Astrocyte of the cerebellum (primary cell): Measurements from ENCODE around the gene ZSWIM6.

Experiments
- DNase-seq: peaks from one replicate; pipeline ENCODE4 v3.0.0-alpha.2; 2011; ENCODE audit warnings: low read depth
- H3K4me3 ChIP-seq: 2 replicates; pipeline ENCODE4 v1.5.1; 2011; ENCODE audit warnings: mild to moderate bottlenecking, low read depth, low read length, moderate library complexity
- in situ Hi-C: cut with HindIII; loops from 2 replicates; pipeline ENCODE4 v1.10.0; 2017; ENCODE audit warnings: low sequenced_read_pairs
- TF ChIP-seq, protein P1 (sequence below): IDR thresholded peaks from 2 replicates; pipeline ENCODE4 v1.5.1; 2012; ENCODE audit warnings: low read length, low read depth, moderate library complexity, mild to moderate bottlenecking; ENCODE audit errors: missing control alignments

ZSWIM6 gene

DNA sequence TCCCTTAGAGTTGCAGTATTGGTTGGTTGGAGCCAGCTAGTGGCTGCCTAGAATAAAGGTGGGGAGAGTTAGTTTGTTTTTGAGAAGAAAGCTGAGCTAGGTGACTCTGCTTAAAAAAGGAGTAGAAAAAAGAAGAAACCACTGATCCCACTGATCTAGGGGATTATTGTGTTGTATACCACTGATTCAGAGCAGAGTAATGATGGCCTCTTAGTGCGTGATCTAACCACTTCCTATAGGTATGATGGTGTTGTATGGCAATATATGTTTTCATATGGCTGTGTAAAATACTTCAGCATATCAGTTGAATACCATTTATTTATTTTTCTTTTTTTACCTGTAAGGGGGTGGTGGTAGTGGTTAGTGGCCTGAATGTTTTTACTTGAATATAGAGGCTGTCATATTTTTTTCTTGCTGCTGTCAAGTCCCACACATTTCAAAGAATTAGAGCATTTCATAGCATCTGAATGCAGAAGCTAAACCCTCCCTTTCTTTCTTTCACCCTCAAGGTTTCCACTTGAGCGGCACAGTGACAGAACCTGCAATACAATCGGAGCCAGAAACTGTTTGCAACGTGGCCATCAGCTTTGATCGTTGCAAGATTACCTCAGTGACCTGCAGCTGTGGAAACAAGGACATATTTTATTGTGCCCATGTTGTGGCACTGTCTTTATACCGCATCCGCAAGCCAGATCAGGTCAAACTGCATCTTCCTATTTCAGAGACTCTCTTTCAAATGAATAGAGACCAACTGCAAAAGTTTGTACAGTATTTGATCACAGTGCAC is 140.3 kb downstream of the ZSWIM6 start:
- no peak overlapping the region for H3K4me3 ChIP-seq
- in situ Hi-C loops: no loop called here
- TF ChIP-seq, protein P1, sequence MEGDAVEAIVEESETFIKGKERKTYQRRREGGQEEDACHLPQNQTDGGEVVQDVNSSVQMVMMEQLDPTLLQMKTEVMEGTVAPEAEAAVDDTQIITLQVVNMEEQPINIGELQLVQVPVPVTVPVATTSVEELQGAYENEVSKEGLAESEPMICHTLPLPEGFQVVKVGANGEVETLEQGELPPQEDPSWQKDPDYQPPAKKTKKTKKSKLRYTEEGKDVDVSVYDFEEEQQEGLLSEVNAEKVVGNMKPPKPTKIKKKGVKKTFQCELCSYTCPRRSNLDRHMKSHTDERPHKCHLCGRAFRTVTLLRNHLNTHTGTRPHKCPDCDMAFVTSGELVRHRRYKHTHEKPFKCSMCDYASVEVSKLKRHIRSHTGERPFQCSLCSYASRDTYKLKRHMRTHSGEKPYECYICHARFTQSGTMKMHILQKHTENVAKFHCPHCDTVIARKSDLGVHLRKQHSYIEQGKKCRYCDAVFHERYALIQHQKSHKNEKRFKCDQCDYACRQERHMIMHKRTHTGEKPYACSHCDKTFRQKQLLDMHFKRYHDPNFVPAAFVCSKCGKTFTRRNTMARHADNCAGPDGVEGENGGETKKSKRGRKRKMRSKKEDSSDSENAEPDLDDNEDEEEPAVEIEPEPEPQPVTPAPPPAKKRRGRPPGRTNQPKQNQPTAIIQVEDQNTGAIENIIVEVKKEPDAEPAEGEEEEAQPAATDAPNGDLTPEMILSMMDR: no peak
- DNase-seq: no peak

DNA sequence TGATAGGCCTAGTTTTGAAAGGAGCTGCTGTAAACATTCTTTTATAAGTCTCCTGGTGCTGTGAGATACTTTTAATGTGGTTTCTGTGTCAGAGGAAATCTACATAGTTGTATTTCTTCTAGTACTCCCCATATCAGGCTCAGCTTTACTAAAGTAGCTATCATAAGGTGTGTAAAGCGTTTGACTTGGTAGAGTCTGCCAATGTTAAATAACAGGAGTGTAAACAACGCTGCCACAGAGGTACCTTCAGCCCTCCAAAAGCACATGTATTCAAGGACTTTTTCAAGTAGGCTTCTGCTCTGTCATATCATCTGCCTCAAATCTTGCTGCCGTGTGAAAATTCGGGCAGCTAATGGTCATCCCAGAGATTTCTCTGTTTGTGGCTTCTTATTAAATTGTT is 142.7 kb downstream of the ZSWIM6 start:
- H3K4me3 ChIP-seq: no peak overlapping the region
- in situ Hi-C loops: no loop called here
- DNase-seq: no peak
- TF ChIP-seq, protein P1: no peak

DNA sequence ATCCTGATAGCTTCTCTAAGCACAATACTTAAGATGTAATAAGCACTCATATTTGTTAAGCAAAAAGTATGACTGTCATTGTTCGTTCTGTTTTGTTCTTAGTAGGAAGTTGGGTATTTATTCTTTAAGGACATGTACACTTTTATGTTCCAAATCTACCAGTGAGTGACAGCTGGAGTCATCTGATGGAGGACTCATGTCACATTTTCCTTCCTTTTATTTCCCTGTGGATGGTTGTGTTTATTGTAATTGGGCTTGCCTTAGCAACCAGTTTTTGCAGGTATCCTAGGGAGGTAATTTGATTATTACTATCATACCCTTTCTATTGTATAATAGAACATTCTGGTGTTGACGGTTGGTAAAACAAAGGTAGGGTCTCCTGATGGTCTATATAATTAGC is 145.7 kb downstream of the ZSWIM6 start:
- DNase-seq: no peak
- TF ChIP-seq, protein P1: no peak
- no peak overlapping the region for H3K4me3 ChIP-seq
- in situ Hi-C loops: no loop called here

DNA sequence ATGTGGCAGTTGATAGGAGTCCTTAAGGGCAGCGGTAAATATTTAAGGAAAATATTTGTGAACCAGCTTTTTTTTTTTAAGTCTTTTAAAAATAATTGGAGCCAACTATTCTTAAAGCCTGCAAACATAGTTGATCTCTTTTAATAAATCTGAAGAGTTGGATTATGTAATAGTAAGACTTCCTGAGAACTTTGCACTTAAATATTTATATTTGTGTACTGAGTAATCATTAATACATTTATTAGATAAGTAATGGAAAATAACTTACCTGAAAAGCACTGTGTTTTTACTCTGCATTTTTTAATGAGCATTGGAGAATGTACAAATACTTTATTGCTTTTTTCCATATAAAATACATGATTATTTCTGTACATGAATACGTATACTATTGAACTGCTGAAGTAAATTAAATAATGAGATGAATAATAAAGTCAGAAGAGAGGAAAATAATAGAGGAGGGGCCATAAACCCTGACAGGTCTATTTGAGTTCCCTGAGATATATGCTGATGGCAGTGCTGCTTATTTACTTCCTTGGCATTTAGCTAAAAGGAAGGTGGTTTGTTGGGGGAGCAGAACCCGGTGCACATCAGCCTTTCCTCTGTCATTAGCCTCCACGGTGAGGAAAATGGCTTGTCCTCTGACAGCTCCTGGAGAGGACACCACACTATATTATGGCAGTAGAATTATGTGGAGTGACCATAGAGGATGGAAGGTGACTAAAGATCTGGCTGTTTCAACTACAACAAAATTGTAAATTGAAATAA is 148.0 kb downstream of the ZSWIM6 start:
- in situ Hi-C loops: no loop called here
- no peak overlapping the region for H3K4me3 ChIP-seq
- DNase-seq: no peak
- TF ChIP-seq, protein P1: no peak

DNA sequence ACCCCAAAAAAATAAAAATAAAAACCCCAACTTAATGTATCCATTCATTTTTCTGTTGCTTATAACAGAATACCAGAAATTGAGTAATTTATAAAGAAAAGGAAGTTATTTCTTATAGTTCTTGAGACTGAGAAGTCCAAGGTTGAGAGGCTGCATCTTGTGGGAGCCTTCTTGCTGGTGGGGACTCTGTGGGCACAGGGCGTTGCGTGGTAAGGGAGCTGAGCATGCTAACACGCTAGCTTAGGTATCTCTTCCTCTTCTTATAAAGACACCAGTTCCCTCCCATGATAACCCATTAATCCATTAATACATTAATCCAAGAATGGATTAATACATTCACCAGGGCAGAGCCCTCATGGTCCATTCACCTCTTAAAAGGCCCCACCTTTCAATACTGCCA is 150.9 kb downstream of the ZSWIM6 start:
- in situ Hi-C loops: no loop called here
- TF ChIP-seq, protein P1: no peak
- no peak overlapping the region for H3K4me3 ChIP-seq
- no peak for DNase-seq

DNA sequence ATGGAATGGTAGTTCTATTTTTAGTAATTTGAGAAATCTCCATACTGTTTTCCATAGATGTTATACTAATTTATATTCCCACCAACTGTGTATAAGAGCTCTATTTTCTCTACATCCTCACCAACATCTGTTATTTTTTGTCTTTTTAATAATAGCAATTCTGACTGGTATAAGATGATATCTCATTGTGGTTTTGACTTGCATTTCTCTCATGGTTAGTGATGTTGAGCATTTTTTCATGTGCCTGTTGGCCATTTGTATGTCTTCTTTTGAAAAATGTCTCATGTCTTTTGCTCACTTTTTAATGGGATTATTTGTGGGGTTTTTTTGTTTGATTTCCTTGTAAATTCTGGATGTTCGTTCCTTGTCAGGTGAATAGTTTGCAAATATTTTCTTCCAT is 154.4 kb downstream of the ZSWIM6 start:
- no peak for DNase-seq
- in situ Hi-C loops: no loop called here
- TF ChIP-seq, protein P1: no peak
- no peak overlapping the region for H3K4me3 ChIP-seq
